Fibroblast of the conjunctiva (primary cell): ENCODE measurements around the gene SLC9A9.

Experiments
- DNase-seq: peaks from one replicate; pipeline ENCODE4 v3.0.0-alpha.2; 2010; ENCODE audit warnings: low read depth

SLC9A9 gene

GRCh38 chr3:143450632-143451031, 397.6 kb downstream of the SLC9A9 start:
- DNase-seq, result no peak

- DNase-seq, result no peak
These were observed 400.8 kb downstream of the SLC9A9 start for GRCh38 chr3:143447491-143447890.

GRCh38 chr3:143445118-143445517, 403.1 kb downstream of the SLC9A9 start:
- no peak for DNase-seq

- peak; percentile 92 for DNase-seq
These were observed 404.4 kb downstream of the SLC9A9 start for GRCh38 chr3:143443851-143444331.

GRCh38 chr3:143442814-143443447, 405.3 kb downstream of the SLC9A9 start:
- no peak for DNase-seq

- DNase-seq, result no peak
These were observed 406.6 kb downstream of the SLC9A9 start for GRCh38 chr3:143441516-143442171.

- DNase-seq, result no peak
These were observed 408.5 kb downstream of the SLC9A9 start for GRCh38 chr3:143439817-143440216.

GRCh38 chr3:143437405-143437804, 410.9 kb downstream of the SLC9A9 start:
- no peak for DNase-seq

- DNase-seq, result no peak
These were observed 411.9 kb downstream of the SLC9A9 start for GRCh38 chr3:143436231-143436930.

- no peak for DNase-seq
These were observed 414.4 kb downstream of the SLC9A9 start for GRCh38 chr3:143433787-143434378.

- peak; percentile 23 for DNase-seq
These were observed 417.0 kb downstream of the SLC9A9 start for GRCh38 chr3:143431298-143431697.

GRCh38 chr3:143430568-143430967, 417.7 kb downstream of the SLC9A9 start:
- no peak for DNase-seq

GRCh38 chr3:143429628-143430514, 418.4 kb downstream of the SLC9A9 start:
- no peak for DNase-seq

- DNase-seq, result no peak
These were observed 420.0 kb downstream of the SLC9A9 start for GRCh38 chr3:143428294-143428693.

GRCh38 chr3:143427631-143428030, 420.6 kb downstream of the SLC9A9 start:
- no peak for DNase-seq

GRCh38 chr3:143424874-143425273, 423.4 kb downstream of the SLC9A9 start:
- no peak for DNase-seq

- no peak for DNase-seq
These were observed 426.7 kb downstream of the SLC9A9 start for GRCh38 chr3:143421556-143421955.

GRCh38 chr3:143419611-143420010, 428.7 kb downstream of the SLC9A9 start:
- DNase-seq, result no peak

- no peak for DNase-seq
These were observed 429.9 kb downstream of the SLC9A9 start for GRCh38 chr3:143418391-143418790.

GRCh38 chr3:143416229-143416628, 432.0 kb downstream of the SLC9A9 start:
- DNase-seq, result no peak

GRCh38 chr3:143414571-143415253, 433.6 kb downstream of the SLC9A9 start:
- no peak for DNase-seq
